H1 (cell line): ENCODE data around the gene TOP2B. TPM values are rescaled to one million over a fixed set of nuclear protein-coding genes. Genes with fewer than 3 reads are reported as not detected.

Experiments
- CTCF ChIA-PET: fragments of 300-600 bp; sonication (Branson Sonifier 250); formaldehyde crosslinking; loops from one replicate; lab custom pipeline; 2021; ENCODE audit not compliant: partially characterized antibody; lab: Charles Lee
- POLR2A ChIA-PET: fragments of 300-600 bp; sonication (Branson Sonifier 250); formaldehyde crosslinking; loops from one replicate; lab custom pipeline; 2021; ENCODE audit warnings: inconsistent platforms; ENCODE audit not compliant: partially characterized antibody; lab: Charles Lee
- DNase-seq, 2 experiments: peaks; one replicate each; pipeline versions ENCODE4 v3.0.0 to v3.0.0-alpha.2; 2010 to 2022; ENCODE audit warnings: low spot score in 2 of 2, low read depth in 1 of 2, mixed read lengths in 1 of 2
- FAIRE-seq: peaks from 2 replicates; lab custom pipeline; 2011; peaks lifted over from hg19 to GRCh38; lab: Jason Lieb, UNC
- H2AFZ ChIP-seq: 2 replicates; pipeline ENCODE4 v1.8.1; 2012; ENCODE audit warnings: low read length, inconsistent platforms
- H2AK5ac ChIP-seq: 2 replicates; pipeline ENCODE4 v1.6.1; 2013; ENCODE audit warnings: low read depth, low read length
- H2BK120ac ChIP-seq: replicated peaks from 2 replicates; pipeline ENCODE3; 2013; ENCODE audit warnings: low read depth, low read length, inconsistent platforms
- H2BK12ac ChIP-seq: 2 replicates; pipeline ENCODE4 v1.6.1; 2013; ENCODE audit warnings: low read depth, low read length
- H2BK15ac ChIP-seq: 2 replicates; pipeline ENCODE4 v1.6.1; 2013; ENCODE audit warnings: low read length
- H2BK20ac ChIP-seq: 2 replicates; pipeline ENCODE4 v1.6.1; 2013; ENCODE audit warnings: low read length
- H2BK5ac ChIP-seq: 2 replicates; pipeline ENCODE4 v1.6.1; 2013; ENCODE audit warnings: low read depth, low read length
- H3K14ac ChIP-seq: 2 replicates; pipeline ENCODE4 v1.6.1; 2013; ENCODE audit warnings: inconsistent platforms; ENCODE audit not compliant: insufficient read length
- H3K18ac ChIP-seq: 2 replicates; pipeline ENCODE4 v1.6.1; 2013; ENCODE audit warnings: low read length; ENCODE audit errors: extremely low read depth
- H3K23ac ChIP-seq: 2 replicates; pipeline ENCODE4 v1.6.1; 2013; ENCODE audit warnings: inconsistent platforms; ENCODE audit not compliant: insufficient read length
- H3K23me2 ChIP-seq: 2 replicates; pipeline ENCODE4 v1.6.1; 2013; ENCODE audit warnings: low read depth, low read length
- H3K27ac ChIP-seq: 2 replicates; pipeline ENCODE4 v1.6.1; 2011; ENCODE audit warnings: low read depth, low read length, inconsistent platforms
- H3K27me3 ChIP-seq, 4 experiments: replicated peaks in 1 of 4; 1 replicate in 1 of 4; 2 replicates in 3 of 4; pipeline versions ENCODE4 v1.6.1 to v1.8.1; 2011 to 2013; ENCODE audit warnings: low read length in 3 of 4, mild to moderate bottlenecking in 3 of 4, inconsistent platforms in 2 of 4, mixed read lengths in 2 of 4, moderate library complexity in 1 of 4; ENCODE audit not compliant: control insufficient read depth in 3 of 4, insufficient read depth in 3 of 4; ENCODE audit errors: extremely low read depth in 1 of 4
- H3K36me3 ChIP-seq, 4 experiments: 2 replicates each; pipeline versions ENCODE4 v1.6.1 to v1.8.1; 2011 to 2013; ENCODE audit warnings: mild to moderate bottlenecking in 4 of 4, low read length in 3 of 4, moderate library complexity in 2 of 4, control low read depth in 1 of 4, inconsistent platforms in 1 of 4; ENCODE audit not compliant: insufficient read depth in 4 of 4, control insufficient read depth in 2 of 4
- H3K4ac ChIP-seq: replicated peaks from 2 replicates; pipeline ENCODE3; 2013; ENCODE audit warnings: low read length, low read depth, mixed read lengths, inconsistent platforms; ENCODE audit not compliant: insufficient read length
- H3K4me1 ChIP-seq, 4 experiments: replicated peaks in 1 of 4; 1 replicate in 1 of 4; 2 replicates in 3 of 4; pipeline versions ENCODE4 v1.6.1 to v1.8.1; 2011 to 2013; ENCODE audit warnings: low read length in 3 of 4, inconsistent platforms in 2 of 4, mixed read lengths in 1 of 4; ENCODE audit not compliant: insufficient read depth in 4 of 4, control insufficient read depth in 3 of 4
- H3K4me2 ChIP-seq, 2 experiments: 2 replicates each; pipeline versions ENCODE4 v1.6.1 to v1.8.1; 2011 to 2013; ENCODE audit warnings: low read depth in 2 of 2, low read length in 2 of 2, control low read depth in 1 of 2, inconsistent platforms in 1 of 2, mild to moderate bottlenecking in 1 of 2; ENCODE audit not compliant: insufficient read depth in 1 of 2
- H3K4me3 ChIP-seq, 4 experiments: fragments of 200-600, 300-600 bp in 1 of 4; sonication (generic), shearing (Covaris generic), sonication (Bioruptor Twin) in 1 of 4; 2 replicates each; pipeline versions ENCODE4 v1.5.1 to v1.8.1; 2011 to 2016; ENCODE audit warnings: low read length in 4 of 4, low read depth in 3 of 4, control low read depth in 2 of 4, inconsistent platforms in 2 of 4, mild to moderate bottlenecking in 2 of 4, mixed read lengths in 1 of 4, moderate library complexity in 1 of 4; ENCODE audit not compliant: insufficient read depth in 2 of 4; ENCODE audit errors: extremely low read depth in 1 of 4
- H3K56ac ChIP-seq: replicated peaks from 2 replicates; pipeline ENCODE3; 2013; ENCODE audit warnings: low read depth, mild to moderate bottlenecking, mixed read lengths, low read length, inconsistent platforms; ENCODE audit not compliant: insufficient read length
- H3K79me1 ChIP-seq: 2 replicates; pipeline ENCODE4 v1.6.1; 2013; ENCODE audit warnings: low read depth, low read length, control low read depth
- H3K79me2 ChIP-seq, 2 experiments: 2 replicates each; pipeline versions ENCODE4 v1.6.1 to v1.8.1; 2012 to 2013; ENCODE audit warnings: low read length in 2 of 2, mild to moderate bottlenecking in 2 of 2, inconsistent platforms in 1 of 2; ENCODE audit not compliant: insufficient read depth in 2 of 2, control insufficient read depth in 1 of 2
- H3K9ac ChIP-seq, 4 experiments: replicated peaks in 1 of 4; 1 replicate in 1 of 4; 2 replicates in 3 of 4; pipeline versions ENCODE4 v1.6.1 to v1.8.1; 2011 to 2013; ENCODE audit warnings: low read depth in 3 of 4, low read length in 3 of 4, control low read depth in 2 of 4, mild to moderate bottlenecking in 2 of 4, moderate library complexity in 2 of 4, inconsistent platforms in 1 of 4; ENCODE audit errors: extremely low read depth in 1 of 4
- H3K9me3 ChIP-seq, 2 experiments: 2 replicates each; pipeline versions ENCODE4 v1.6.1 to v1.8.1; 2012 to 2013; ENCODE audit warnings: mild to moderate bottlenecking in 2 of 2, moderate library complexity in 2 of 2, control low read depth in 1 of 2, inconsistent platforms in 1 of 2, low read depth in 1 of 2, low read length in 1 of 2, mixed read lengths in 1 of 2; ENCODE audit not compliant: insufficient read depth in 2 of 2
- H4K20me1 ChIP-seq, 2 experiments: replicated peaks in 1 of 2; 2 replicates each; pipeline versions ENCODE3 to v1.8.1; 2011 to 2013; ENCODE audit warnings: inconsistent platforms in 2 of 2, low read length in 2 of 2, mild to moderate bottlenecking in 1 of 2; ENCODE audit not compliant: insufficient read depth in 2 of 2, control insufficient read depth in 1 of 2
- H4K5ac ChIP-seq: 2 replicates; pipeline ENCODE4 v1.6.1; 2013; ENCODE audit warnings: low read length, low read depth, mixed read lengths, inconsistent platforms; ENCODE audit not compliant: insufficient read length
- H4K8ac ChIP-seq: 2 replicates; pipeline ENCODE4 v1.8.0; 2013; ENCODE audit warnings: mild to moderate bottlenecking, moderate library complexity, low read length, inconsistent platforms; ENCODE audit not compliant: insufficient read depth; ENCODE audit errors: extremely low read depth
- H4K91ac ChIP-seq: replicated peaks from 2 replicates; pipeline ENCODE3; 2013; ENCODE audit warnings: low read length, mixed read lengths, inconsistent platforms; ENCODE audit not compliant: insufficient read length
- CEBPB ChIP-seq: IDR thresholded peaks from 2 replicates; pipeline ENCODE4 v1.6.1; 2012; ENCODE audit warnings: low read depth, low read length
- JUN ChIP-seq: IDR thresholded peaks from 2 replicates; pipeline ENCODE4 v1.6.1; 2011; ENCODE audit warnings: low read depth, mild to moderate bottlenecking, improper control_type of control experiment, low read length
- JUND ChIP-seq: IDR thresholded peaks from 2 replicates; pipeline ENCODE4 v1.6.1; 2011; ENCODE audit warnings: mild to moderate bottlenecking, improper control_type of control experiment, low read length
- KDM4A ChIP-seq: IDR thresholded peaks from one replicate; pipeline ENCODE4 v1.7.1; 2012; ENCODE audit warnings: low read depth, mild to moderate bottlenecking, moderate library complexity, low read length, inconsistent platforms; ENCODE audit not compliant: severe bottlenecking
- NRF1 ChIP-seq: IDR thresholded peaks from 2 replicates; pipeline ENCODE4 v1.6.1; 2011; ENCODE audit warnings: mild to moderate bottlenecking, low read depth, low read length, improper control_type of control experiment
- PHF8 ChIP-seq: fragments of 200-600 bp; sonication (generic); conservative IDR thresholded peaks from 2 replicates; pipeline ENCODE4 v1.7.1; 2012; ENCODE audit warnings: low read depth, mild to moderate bottlenecking, inconsistent platforms, low read length, moderate library complexity
- POU5F1 ChIP-seq: IDR thresholded peaks from 2 replicates; pipeline ENCODE4 v1.6.1; 2011; ENCODE audit warnings: low read depth, mild to moderate bottlenecking, low read length, moderate library complexity
- TAF1 ChIP-seq: IDR thresholded peaks from 2 replicates; pipeline ENCODE4 v1.6.1; 2011; ENCODE audit warnings: mild to moderate bottlenecking, low read depth, low read length
- USF2 ChIP-seq: IDR thresholded peaks from 2 replicates; pipeline ENCODE4 v1.6.1; 2011; ENCODE audit warnings: low read length, improper control_type of control experiment
- WGBS, 2 experiments: shearing (Covaris generic) in 1 of 2; methylation state at CpG; one replicate each; pipeline versions ENCODE4 v1.1.6 to v1.1.7; 2013 to 2015; ENCODE audit warnings: low lambda C conversion rate in 2 of 2, mixed read lengths in 2 of 2, inconsistent platforms in 1 of 2, low coverage in 1 of 2, missing lambda C conversion rate in 1 of 2; ENCODE audit not compliant: insufficient replicate concordance in 2 of 2, insufficient coverage in 1 of 2, insufficient read length in 1 of 2; ENCODE audit errors: extremely low coverage in 1 of 2, missing lambda C conversion rate in 1 of 2; 5-methylcytosine and 5-hydroxymethylcytosine counted together
- polyA plus RNA-seq, 7 experiments: library from polyadenylated mRNA; depleted of rRNA in 3 of 7; stranded (reverse) in 5 of 7; unstranded in 2 of 7; fragments of >200 nt in 5 of 7; fragments of 200-250 nt in 2 of 7; gene quantifications; 1 replicate in 5 of 7; 2 replicates in 1 of 7; 4 replicates in 1 of 7; pipeline versions ENCODE4 v1.2.1 to v1.2.3, GENCODE V29; 2011 to 2013; ENCODE audit warnings: missing spikeins in 2 of 7, mixed read lengths in 2 of 7
- total RNA-seq: library from RNA; stranded (reverse); fragmentation: NEBNext Ultra II Directional; extraction: Animal tissue kit (Norgen Biotek cat#: 25700); gene quantifications from 2 replicates; pipeline ENCODE4 v1.2.1, GENCODE V29; 2021

The TOP2B gene
- total and polyA plus RNA-seq, 2 of the 8 experiments (the other 6 are each of a cell fraction or from before 2014, with no cell fraction given): 34.9 to 206 TPM

GRCh38 chr3:25582242-25582641 lies 82.5 kb downstream of the TOP2B start:
- Histone ChIP-seq H3K79me1 (no peaks in the 10 kb centered on the region), H3K9me3 (no peaks in the 10 kb centered on the region), H3K18ac (no peak overlapping the region), H2BK20ac (no peak overlapping the region), H3K27me3 (no peaks in the 10 kb centered on the region), H3K4me1 (no peaks in the 10 kb centered on the region), H3K36me3 (no peaks in the 10 kb centered on the region), H2AFZ (no peak overlapping the region), H3K23me2 (no peaks in the 10 kb centered on the region), H2BK15ac (no peak overlapping the region), H2AK5ac (no peak overlapping the region), H3K23ac (no peak overlapping the region), H4K8ac (no peak overlapping the region), H2BK120ac (no peak overlapping the region), H3K4me2 (no peak overlapping the region), H3K14ac (no peak overlapping the region), H3K9ac (no peak overlapping the region), H2BK5ac (no peak overlapping the region), H3K4ac (no peak overlapping the region), H3K4me3 (no peak overlapping the region), H3K27ac (no peak overlapping the region), H4K91ac (no peak overlapping the region), H3K79me2 (no peaks in the 10 kb centered on the region), H2BK12ac (no peak overlapping the region), H4K20me1 (no peaks in the 10 kb centered on the region), H4K5ac (no peak overlapping the region), H3K56ac (no peak overlapping the region)
- CTCF ChIA-PET: interaction anchor here (1.4 to 7.0 kb wide), 2 partner anchors 9 to 12 kb away, joined by 4 to 44 read pairs; no protein-coding TSS in a partner anchor
- DNase-seq (no peak), FAIRE-seq (no peak)
- POLR2A ChIA-PET: no interaction called here
- WGBS, 2 experiments: 83% methylated on average over 2 of the region's 2 CpGs; no CpG with 5 or more reads in 1 of the 2 experiments
- TF ChIP-seq TAF1 (no peak), USF2 (no peak), NRF1 (no peak), JUN (no peak), PHF8 (no peak), JUND (no peak), CEBPB (no peak), POU5F1 (no peak), KDM4A (no peak)
